Measurements from ENCODE around the gene SIM2. TPM values are rescaled to one million over a fixed set of nuclear protein-coding genes. Genes with fewer than 3 reads are reported as not detected.

SIM2 gene
- total and polyA plus RNA-seq, 2 of the 13 experiments (the other 11 are each of a cell fraction or from before 2014, with no cell fraction given), result 0.36 to 0.53 TPM

GRCh38 chr21:36773117-36773516 is 74.2 kb downstream of the SIM2 start:
- intact Hi-C loops (cut with micrococcal nuclease; ENCODE audit: unreplicated experiment), result no loop called here
- TF ChIP-seq ZNF292 (CRISPR knock-in tag; IDR thresholded peaks at IDR 0.05; ENCODE audit: borderline replicate concordance, low read depth) (peak; percentile 44; the same call in 1 of the 2 replicates), ZNF644 (CRISPR knock-in tag; IDR thresholded peaks at IDR 0.05; ENCODE audit: low read depth) (peak; percentile 77), CBX2 (IDR thresholded peaks at IDR 0.05; ENCODE audit: low read depth, low read length) (no peak), CBX2 (CRISPR knock-in tag; IDR thresholded peaks at IDR 0.05; ENCODE audit: low read depth) (no peak), ARID5B (CRISPR knock-in tag; IDR thresholded peaks at IDR 0.05) (peak; percentile 33; the same call in 1 of the 2 replicates), CEBPB (IDR thresholded peaks at IDR 0.05; ENCODE audit: borderline replicate concordance, low read depth, low read length) (peak; percentile 26; the same call in 1 of the 2 replicates), TARDBP (CRISPR knock-in tag; IDR thresholded peaks at IDR 0.05) (no peak), TFAP4 (IDR thresholded peaks at IDR 0.05; ENCODE audit: borderline replicate concordance, low read depth) (peak; percentile 86; the same call in 1 of the 2 replicates), ZFP36L2 (CRISPR knock-in tag; IDR thresholded peaks at IDR 0.05) (no peak), ZNF704 (CRISPR knock-in tag; IDR thresholded peaks at IDR 0.05; ENCODE audit: borderline replicate concordance) (no peak), DMTF1 (CRISPR knock-in tag; IDR thresholded peaks at IDR 0.05) (no peak), ZNF253 (CRISPR knock-in tag; IDR thresholded peaks at IDR 0.05; ENCODE audit: borderline replicate concordance) (no peak), ZGPAT (CRISPR knock-in tag; IDR thresholded peaks at IDR 0.05) (0 out of 2 replicates have a peak, but pooled peaks have one; percentile 29), CENPT (CRISPR knock-in tag; IDR thresholded peaks at IDR 0.05; ENCODE audit: low read depth) (no peak), FOSL2 (CRISPR knock-in tag; IDR thresholded peaks at IDR 0.05) (peak; percentile 42)

More at GRCh38 chr21:36773117-36773516, 74.2 kb downstream of the SIM2 start:
- Histone ChIP-seq H4K20me1 (ENCODE audit: insufficient read depth, low read length) (no peaks in the 10 kb centered on the region), H3K27me3 (ENCODE audit: control insufficient read depth in 1 of 2, insufficient read depth in 2 of 2, low read length in 2 of 2) (no peaks in the 10 kb centered on the region), H3K4me3 (replicated peaks in 1 of 3; ENCODE audit: insufficient read depth in 1 of 3, low read depth in 2 of 3, low read length in 3 of 3) (no peak overlapping the region), H3K9ac (ENCODE audit: insufficient read depth, low read depth, low read length) (no peak overlapping the region), H3K9me3 (ENCODE audit: low read length) (no peaks in the 10 kb centered on the region), H3K27ac (ENCODE audit: extremely low read length, insufficient read depth, low read length) (no peak overlapping the region), H3K4me1 (ENCODE audit: insufficient read depth, low read length) (peaks cover 14% of the 10 kb centered on the region), H2AFZ (ENCODE audit: low read length) (no peak overlapping the region), H3K36me3 (replicated peaks in 1 of 2; ENCODE audit: control insufficient read depth in 1 of 2, insufficient read depth in 2 of 2, low read length in 2 of 2) (no peaks in the 10 kb centered on the region), H3K79me2 (ENCODE audit: insufficient read depth, low read length) (no peaks in the 10 kb centered on the region), H3K4me2 (ENCODE audit: low read depth, low read length) (no peak overlapping the region)
- ChIA-PET POLR2A (interaction anchor here (0.6 kb wide), 1 partner anchor 25 kb away, joined by 3 read pairs; no protein-coding TSS in a partner anchor), CTCF (ENCODE audit: low intra/inter-chr PET ratio, low total read pairs) (no interaction called here)
- DNase-seq (ENCODE audit: low spot score) (peak; percentile 55), FAIRE-seq (no peak), ATAC-seq (peak; percentile 98)
- no TSS peak for BruUV-seq (replicated peaks)
- WGBS (ENCODE audit: low lambda C conversion rate), result 26% methylated on average over 5 of the region's 5 CpGs
- in situ Hi-C loops (cut with HindIII; ENCODE audit: extremely low pct_ligation_motif_present, low pct_unique_long_range_greater_than_20kb), result no loop called here

Data from HepG2 (cell line).